H9 (cell line): ENCODE measurements around the gene NKX2-3. TPM values are rescaled to one million over a fixed set of nuclear protein-coding genes. Genes with fewer than 3 reads are reported as not detected.

Experiments
- DNase-seq: peaks from one replicate; pipeline ENCODE4 v3.0.0-alpha.2; 2017
- H2AFZ ChIP-seq: one replicate; pipeline ENCODE4 v1.6.1; 2013; ENCODE audit warnings: mild to moderate bottlenecking, low read length, control low read depth, moderate library complexity
- H2AK5ac ChIP-seq: 2 replicates; pipeline ENCODE4 v1.6.1; 2013; ENCODE audit warnings: low read length, control low read depth, mixed read lengths; ENCODE audit not compliant: insufficient read length
- H2BK120ac ChIP-seq: one replicate; pipeline ENCODE4 v1.6.1; 2013; ENCODE audit warnings: low read depth, mild to moderate bottlenecking, low read length, control low read depth, inconsistent platforms; ENCODE audit not compliant: poor library complexity, severe bottlenecking
- H2BK12ac ChIP-seq: 2 replicates; pipeline ENCODE4 v1.6.1; 2013; ENCODE audit warnings: low read length, control low read depth, mixed read lengths, low read depth; ENCODE audit not compliant: insufficient read length
- H2BK15ac ChIP-seq: 2 replicates; pipeline ENCODE4 v1.6.1; 2013; ENCODE audit warnings: low read depth, low read length, control low read depth
- H2BK20ac ChIP-seq: one replicate; pipeline ENCODE4 v1.6.1; 2013; ENCODE audit warnings: low read depth, mild to moderate bottlenecking, low read length, control low read depth, inconsistent platforms; ENCODE audit not compliant: poor library complexity, severe bottlenecking
- H2BK5ac ChIP-seq: 2 replicates; pipeline ENCODE4 v1.6.1; 2013; ENCODE audit warnings: low read length, control low read depth, mixed read lengths; ENCODE audit not compliant: insufficient read length
- H3K14ac ChIP-seq: 2 replicates; pipeline ENCODE4 v1.6.1; 2013; ENCODE audit warnings: low read length, control low read depth; ENCODE audit not compliant: insufficient read depth
- H3K18ac ChIP-seq: 2 replicates; pipeline ENCODE4 v1.6.1; 2013; ENCODE audit warnings: low read depth, mild to moderate bottlenecking, mixed read lengths, low read length, control low read depth; ENCODE audit not compliant: insufficient read length
- H3K23ac ChIP-seq: 2 replicates; pipeline ENCODE4 v1.6.1; 2013; ENCODE audit warnings: low read length, control low read depth, mixed read lengths, low read depth; ENCODE audit not compliant: insufficient read length
- H3K23me2 ChIP-seq: 2 replicates; pipeline ENCODE4 v1.6.1; 2013; ENCODE audit warnings: low read depth, mild to moderate bottlenecking, mixed read lengths, low read length, control low read depth; ENCODE audit not compliant: insufficient read length, poor library complexity, severe bottlenecking
- H3K27ac ChIP-seq: 2 replicates; pipeline ENCODE4 v1.5.1; 2013; ENCODE audit warnings: low read length, control low read depth, mixed read lengths, low read depth; ENCODE audit not compliant: insufficient read length
- H3K27me3 ChIP-seq: 2 replicates; pipeline ENCODE4 v1.6.1; 2013; ENCODE audit warnings: low read length, control low read depth, inconsistent platforms; ENCODE audit not compliant: insufficient read depth
- H3K4ac ChIP-seq: 2 replicates; pipeline ENCODE4 v1.6.1; 2013; ENCODE audit warnings: low read depth, mild to moderate bottlenecking, control low read depth, inconsistent platforms, low read length, moderate library complexity
- H3K4me1 ChIP-seq: 2 replicates; pipeline ENCODE4 v1.6.1; 2013; ENCODE audit warnings: low read length, control low read depth, inconsistent platforms; ENCODE audit not compliant: insufficient read depth
- H3K4me2 ChIP-seq: 2 replicates; pipeline ENCODE4 v1.6.1; 2013; ENCODE audit warnings: low read length, control low read depth, mixed read lengths; ENCODE audit not compliant: insufficient read length, insufficient read depth
- H3K56ac ChIP-seq: 2 replicates; pipeline ENCODE4 v1.6.1; 2013; ENCODE audit warnings: low read depth, mild to moderate bottlenecking, mixed read lengths, low read length, control low read depth; ENCODE audit not compliant: insufficient read length
- H3K79me1 ChIP-seq: 2 replicates; pipeline ENCODE4 v1.6.1; 2013; ENCODE audit warnings: low read depth, mild to moderate bottlenecking, moderate library complexity, low read length, control low read depth, inconsistent platforms; ENCODE audit not compliant: insufficient read depth, poor library complexity, severe bottlenecking
- H3K79me2 ChIP-seq: 2 replicates; pipeline ENCODE4 v1.6.1; 2013; ENCODE audit warnings: low read length, control low read depth, inconsistent platforms; ENCODE audit not compliant: insufficient read depth
- H3K9ac ChIP-seq: 2 replicates; pipeline ENCODE4 v1.6.1; 2013; ENCODE audit warnings: low read length, control low read depth, mixed read lengths; ENCODE audit not compliant: insufficient read length; ENCODE audit errors: extremely low read depth
- H3K9me3 ChIP-seq: one replicate; pipeline ENCODE4 v1.6.1; 2013; ENCODE audit warnings: low read depth, low read length, inconsistent platforms; ENCODE audit not compliant: control insufficient read depth
- H3T11ph ChIP-seq: one replicate; pipeline ENCODE4 v1.6.1; 2013; ENCODE audit warnings: mild to moderate bottlenecking, low read length, control low read depth, inconsistent platforms
- H4K20me1 ChIP-seq: one replicate; pipeline ENCODE4 v1.6.1; 2013; ENCODE audit not compliant: control insufficient read depth, insufficient read length, insufficient read depth
- H4K5ac ChIP-seq: 2 replicates; pipeline ENCODE4 v1.6.1; 2013; ENCODE audit warnings: low read depth, mild to moderate bottlenecking, mixed read lengths, low read length, control low read depth; ENCODE audit not compliant: insufficient read length
- H4K8ac ChIP-seq: replicated peaks from 2 replicates; pipeline ENCODE4 v1.6.1; 2013; ENCODE audit warnings: low read length, control low read depth, mixed read lengths, low read depth; ENCODE audit not compliant: insufficient read length
- H4K91ac ChIP-seq: 2 replicates; pipeline ENCODE4 v1.6.1; 2013; ENCODE audit warnings: low read depth, mild to moderate bottlenecking, moderate library complexity, mixed read lengths, low read length, control low read depth; ENCODE audit not compliant: insufficient read length
- H3K27ac Mint-ChIP-seq, 3 experiments: 2 replicates in 2 of 3; 3 replicates in 1 of 3; pipeline ENCODE4 v1.8.0; 2020 to 2021; ENCODE audit warnings: mixed read lengths in 3 of 3, mild to moderate bottlenecking in 1 of 3, moderate library complexity in 1 of 3
- H3K27me3 Mint-ChIP-seq: 2 replicates; pipeline ENCODE4 v1.8.0; 2021; ENCODE audit warnings: low read depth, mild to moderate bottlenecking, moderate library complexity, mixed read lengths
- H3K36me3 Mint-ChIP-seq, 3 experiments: 2 replicates in 2 of 3; 3 replicates in 1 of 3; pipeline ENCODE4 v1.8.0; 2020 to 2021; ENCODE audit warnings: low read depth in 3 of 3, mixed read lengths in 3 of 3; ENCODE audit not compliant: insufficient read depth in 1 of 3
- H3K4me1 Mint-ChIP-seq, 2 experiments: 2 replicates each; pipeline ENCODE4 v1.8.0; 2020; ENCODE audit warnings: mixed read lengths in 2 of 2
- H3K4me3 Mint-ChIP-seq, 2 experiments: 2 replicates in 1 of 2; 3 replicates in 1 of 2; pipeline ENCODE4 v1.8.0; 2020 to 2021; ENCODE audit warnings: mild to moderate bottlenecking in 2 of 2, mixed read lengths in 2 of 2, moderate library complexity in 1 of 2
- H3K9me3 Mint-ChIP-seq, 2 experiments: 2 replicates in 1 of 2; 3 replicates in 1 of 2; pipeline ENCODE4 v1.8.0; 2020; ENCODE audit warnings: mild to moderate bottlenecking in 2 of 2, mixed read lengths in 2 of 2, moderate library complexity in 1 of 2
- WGBS: extraction: QIAGEN DNeasy Blood & Tissue Kit; methylation state at CpG from one replicate; pipeline ENCODE4 v1.1.7; 2013; ENCODE audit warnings: missing lambda C conversion rate, low lambda C conversion rate, mixed read lengths; ENCODE audit not compliant: insufficient read length; ENCODE audit errors: extremely low coverage; 5-methylcytosine and 5-hydroxymethylcytosine counted together
- total RNA-seq: library from RNA; stranded (reverse); gene quantifications from 2 replicates; pipeline ENCODE4 v1.2.1, GENCODE V29; 2021
- TF ChIP-seq, protein P1 (sequence below): fragments of 200-600 bp; sonication (generic); conservative IDR thresholded peaks from 3 replicates; pipeline ENCODE4 v1.8.0; 2021; ENCODE audit warnings: antibody characterized with exemption, mild to moderate bottlenecking

Gene NKX2-3
- total RNA-seq, 1 experiment from 2014 or later, result not detected

DNA sequence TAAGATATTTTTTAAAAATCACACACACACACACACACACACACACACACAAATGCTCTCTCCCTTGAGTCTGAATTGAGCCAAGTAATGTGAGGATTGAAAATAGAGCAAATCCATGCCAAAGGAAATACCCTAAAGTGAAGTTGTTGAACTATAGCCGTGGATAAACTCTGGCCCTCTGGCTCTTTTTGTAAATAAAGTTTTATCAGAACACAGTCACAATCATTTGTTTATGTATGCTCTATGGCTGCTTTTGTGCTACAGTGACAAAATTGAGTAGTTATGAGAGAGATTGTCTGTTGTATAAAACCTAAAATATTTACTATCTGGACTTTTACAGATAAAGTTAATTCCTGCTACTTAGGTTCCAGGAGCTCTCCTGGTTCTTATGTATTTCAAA lies 39.1 kb downstream of the NKX2-3 start:
- Histone ChIP-seq H3K4ac (no peak overlapping the region), H4K8ac (no peak overlapping the region), H3K79me1 (no peaks in the 10 kb centered on the region), H3K9me3 (no peaks in the 10 kb centered on the region), H4K91ac (no peak overlapping the region), H3K79me2 (no peaks in the 10 kb centered on the region), H2AFZ (no peak overlapping the region), H3K18ac (no peak overlapping the region), H4K20me1 (no peaks in the 10 kb centered on the region), H3K9ac (no peak overlapping the region), H3K56ac (no peak overlapping the region), H2BK5ac (no peak overlapping the region), H4K5ac (no peak overlapping the region), H3K4me2 (no peak overlapping the region), H2BK15ac (no peak overlapping the region), H2BK20ac (no peak overlapping the region), H3K14ac (no peak overlapping the region), H2BK120ac (no peak overlapping the region), H2BK12ac (no peak overlapping the region), H3T11ph (no peak overlapping the region), H3K27ac (no peak overlapping the region), H3K23ac (no peak overlapping the region), H3K27me3 (no peaks in the 10 kb centered on the region), H2AK5ac (no peak overlapping the region), H3K4me1 (no peaks in the 10 kb centered on the region; the same call in 1 of the 2 replicates), H3K23me2 (no peaks in the 10 kb centered on the region)
- DNase-seq, result no peak
- no CpG with 5 or more reads among the region's 1 CpG for WGBS
- no peaks in the 10 kb centered on the region for H3K36me3 Mint-ChIP-seq
- peaks cover 9 to 11% of the 10 kb centered on the region in 2 experiments for H3K4me1 Mint-ChIP-seq
- TF ChIP-seq, protein P1, sequence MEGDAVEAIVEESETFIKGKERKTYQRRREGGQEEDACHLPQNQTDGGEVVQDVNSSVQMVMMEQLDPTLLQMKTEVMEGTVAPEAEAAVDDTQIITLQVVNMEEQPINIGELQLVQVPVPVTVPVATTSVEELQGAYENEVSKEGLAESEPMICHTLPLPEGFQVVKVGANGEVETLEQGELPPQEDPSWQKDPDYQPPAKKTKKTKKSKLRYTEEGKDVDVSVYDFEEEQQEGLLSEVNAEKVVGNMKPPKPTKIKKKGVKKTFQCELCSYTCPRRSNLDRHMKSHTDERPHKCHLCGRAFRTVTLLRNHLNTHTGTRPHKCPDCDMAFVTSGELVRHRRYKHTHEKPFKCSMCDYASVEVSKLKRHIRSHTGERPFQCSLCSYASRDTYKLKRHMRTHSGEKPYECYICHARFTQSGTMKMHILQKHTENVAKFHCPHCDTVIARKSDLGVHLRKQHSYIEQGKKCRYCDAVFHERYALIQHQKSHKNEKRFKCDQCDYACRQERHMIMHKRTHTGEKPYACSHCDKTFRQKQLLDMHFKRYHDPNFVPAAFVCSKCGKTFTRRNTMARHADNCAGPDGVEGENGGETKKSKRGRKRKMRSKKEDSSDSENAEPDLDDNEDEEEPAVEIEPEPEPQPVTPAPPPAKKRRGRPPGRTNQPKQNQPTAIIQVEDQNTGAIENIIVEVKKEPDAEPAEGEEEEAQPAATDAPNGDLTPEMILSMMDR, result no peak
- H3K27ac Mint-ChIP-seq, result no peak overlapping the region
- H3K27me3 Mint-ChIP-seq, result peaks cover 2% of the 10 kb centered on the region; the same call in 1 of the 2 replicates
- H3K9me3 Mint-ChIP-seq, result no peaks in the 10 kb centered on the region
- H3K4me3 Mint-ChIP-seq, result no peak overlapping the region
